Astrocyte of the cerebellum (primary cell): Measurements from ENCODE around the gene CDC7.

ENCODE experiments used
- DNase-seq: peaks from one replicate; pipeline ENCODE4 v3.0.0-alpha.2; 2011; ENCODE audit warnings: low read depth
- H3K4me3 ChIP-seq: 2 replicates; pipeline ENCODE4 v1.5.1; 2011; ENCODE audit warnings: mild to moderate bottlenecking, low read depth, low read length, moderate library complexity
- CTCF ChIP-seq: IDR thresholded peaks from 2 replicates; pipeline ENCODE4 v1.5.1; 2012; ENCODE audit warnings: low read length, low read depth, moderate library complexity, mild to moderate bottlenecking; ENCODE audit errors: missing control alignments
- in situ Hi-C: cut with HindIII; loops from 2 replicates; pipeline ENCODE4 v1.10.0; 2017; ENCODE audit warnings: low sequenced_read_pairs

The CDC7 gene

GRCh38 chr1:91568261-91568660 is 67.6 kb downstream of the CDC7 start:
- no peak overlapping the region for H3K4me3 ChIP-seq
- no peak for TF ChIP-seq CTCF
- in situ Hi-C loops = no loop called here
- no peak for DNase-seq

- TF ChIP-seq CTCF = no peak
- in situ Hi-C loops = no loop called here
- no peak overlapping the region for H3K4me3 ChIP-seq
- DNase-seq = peak; percentile 60
Measured at GRCh38 chr1:91569411-91570119, 68.9 kb downstream of the CDC7 start.

- H3K4me3 ChIP-seq = no peak overlapping the region
- no peak for TF ChIP-seq CTCF
- DNase-seq = no peak
- in situ Hi-C loops = no loop called here
Measured at GRCh38 chr1:91570120-91570448, 69.4 kb downstream of the CDC7 start.

- in situ Hi-C loops = no loop called here
- TF ChIP-seq CTCF = no peak
- no peak overlapping the region for H3K4me3 ChIP-seq
- no peak for DNase-seq
Measured at GRCh38 chr1:91572044-91572443, 71.4 kb downstream of the CDC7 start.
